CD14-positive monocyte (primary cell): Measurements from ENCODE around the gene KRT23. TPM values are rescaled to one million over a fixed set of nuclear protein-coding genes. Genes with fewer than 3 reads are reported as not detected.

Source experiments
- DNase-seq, 3 donors: peaks; one replicate each; pipeline ENCODE4 v3.0.0-alpha.2; 2011 to 2022
- H2AFZ ChIP-seq: 2 replicates; pipeline ENCODE4 v1.6.0; 2012; ENCODE audit warnings: mild to moderate bottlenecking, low read depth, low read length, inconsistent platforms; ENCODE audit not compliant: insufficient read depth, poor library complexity, severe bottlenecking
- H3K27ac ChIP-seq, 2 donors: 1 replicate in 1 of 2; 2 replicates in 1 of 2; pipeline ENCODE4 v1.5.1; 2012 to 2013; ENCODE audit warnings: low read length in 2 of 2, control low read depth in 1 of 2, inconsistent platforms in 1 of 2, low read depth in 1 of 2, mild to moderate bottlenecking in 1 of 2
- H3K27me3 ChIP-seq, 2 donors: one replicate each; pipeline versions ENCODE4 v1.6.0 to v1.6.1; 2011 to 2013; ENCODE audit warnings: low read length in 2 of 2; ENCODE audit not compliant: control insufficient read depth in 2 of 2, insufficient read depth in 2 of 2
- H3K36me3 ChIP-seq, 2 donors: replicated peaks in 1 of 2; 1 replicate in 1 of 2; 2 replicates in 1 of 2; pipeline versions ENCODE4 v1.5.1 to v1.6.1; 2012 to 2013; ENCODE audit warnings: low read length in 2 of 2, control low read depth in 1 of 2, inconsistent platforms in 1 of 2, mild to moderate bottlenecking in 1 of 2; ENCODE audit not compliant: insufficient read depth in 2 of 2, control insufficient read depth in 1 of 2
- H3K4me1 ChIP-seq, 2 donors: 1 replicate in 1 of 2; 2 replicates in 1 of 2; pipeline versions ENCODE4 v1.5.1 to v1.6.1; 2012 to 2013; ENCODE audit warnings: low read length in 2 of 2, control low read depth in 1 of 2, inconsistent platforms in 1 of 2, mild to moderate bottlenecking in 1 of 2, moderate library complexity in 1 of 2; ENCODE audit not compliant: insufficient read depth in 2 of 2, control insufficient read depth in 1 of 2
- H3K4me2 ChIP-seq: replicated peaks from 2 replicates; pipeline ENCODE3; 2012; ENCODE audit warnings: low read length, moderate library complexity, mild to moderate bottlenecking; ENCODE audit not compliant: poor library complexity, severe bottlenecking; ENCODE audit errors: extremely low read depth
- H3K4me3 ChIP-seq, 3 experiments: fragments of 200-600 bp in 1 of 3; sonication (generic) in 1 of 3; replicated peaks in 1 of 3; 1 replicate in 2 of 3; 2 replicates in 1 of 3; pipeline ENCODE4 v1.5.1; 2011 to 2013; ENCODE audit warnings: low read length in 3 of 3, mild to moderate bottlenecking in 3 of 3, control low read depth in 2 of 3, low read depth in 2 of 3, inconsistent platforms in 1 of 3, moderate library complexity in 1 of 3
- H3K79me2 ChIP-seq: 2 replicates; pipeline ENCODE4 v1.6.0; 2012; ENCODE audit warnings: mild to moderate bottlenecking, control low read depth, inconsistent platforms, low read length, moderate library complexity; ENCODE audit not compliant: insufficient read depth
- H3K9ac ChIP-seq: 2 replicates; pipeline ENCODE4 v1.6.0; 2017; ENCODE audit warnings: low read length, mild to moderate bottlenecking; ENCODE audit not compliant: insufficient read depth, poor library complexity, severe bottlenecking
- H3K9me3 ChIP-seq, 2 donors: replicated peaks in 1 of 2; 1 replicate in 1 of 2; 2 replicates in 1 of 2; pipeline versions ENCODE4 v1.5.1 to v1.6.1; 2012 to 2013; ENCODE audit warnings: low read length in 2 of 2, control low read depth in 1 of 2; ENCODE audit not compliant: control insufficient read depth in 1 of 2, insufficient read depth in 1 of 2
- H4K20me1 ChIP-seq: 2 replicates; pipeline ENCODE4 v1.6.0; 2012; ENCODE audit warnings: mild to moderate bottlenecking, low read length, control low read depth, moderate library complexity; ENCODE audit not compliant: insufficient read depth
- H3K27ac Mint-ChIP-seq, 7 donors: one replicate each; pipeline ENCODE4 v1.8.0; 2020; ENCODE audit warnings: mild to moderate bottlenecking in 7 of 7, mixed read lengths in 7 of 7, moderate library complexity in 6 of 7, inconsistent platforms in 2 of 7
- H3K27me3 Mint-ChIP-seq, 3 donors: one replicate each; pipeline ENCODE4 v1.8.0; 2021 to 2022; ENCODE audit warnings: low read depth in 3 of 3, mild to moderate bottlenecking in 3 of 3, mixed read lengths in 3 of 3, moderate library complexity in 3 of 3, inconsistent platforms in 1 of 3
- H3K36me3 Mint-ChIP-seq, 2 donors: one replicate each; pipeline ENCODE4 v1.8.0; 2020; ENCODE audit warnings: mixed read lengths in 2 of 2, inconsistent platforms in 1 of 2, mild to moderate bottlenecking in 1 of 2
- H3K4me1 Mint-ChIP-seq: one replicate; pipeline ENCODE4 v1.8.0; 2020; ENCODE audit warnings: mild to moderate bottlenecking, mixed read lengths
- H3K4me3 Mint-ChIP-seq, 2 donors: one replicate each; pipeline ENCODE4 v1.8.0; 2020; ENCODE audit warnings: mild to moderate bottlenecking in 2 of 2, mixed read lengths in 2 of 2, moderate library complexity in 1 of 2
- H3K9me3 Mint-ChIP-seq, 7 donors: one replicate each; pipeline ENCODE4 v1.8.0; 2020 to 2022; ENCODE audit warnings: mixed read lengths in 7 of 7, mild to moderate bottlenecking in 6 of 7, moderate library complexity in 6 of 7, inconsistent platforms in 2 of 7
- CTCF ChIP-seq: fragments of 200-600 bp; IDR thresholded peaks from one replicate; pipeline ENCODE4 v1.8.0; 2022; ENCODE audit warnings: antibody characterized with exemption, mild to moderate bottlenecking
- WGBS: methylation state at CpG from one replicate; pipeline ENCODE4 v1.1.5; 2013; ENCODE audit warnings: missing lambda C conversion rate; ENCODE audit not compliant: insufficient coverage; 5-methylcytosine and 5-hydroxymethylcytosine counted together
- intact Hi-C, 2 donors: fragments of 100-400 bp; cut with micrococcal nuclease; formaldehyde crosslinking; loops; one replicate each; pipeline versions ENCODE4 v1.15.0 to v1.15.1; 2023
- polyA plus RNA-seq, 3 donors: library from polyadenylated mRNA; depleted of rRNA in 1 of 3; unstranded in 2 of 3; stranded (reverse) in 1 of 3; fragments of 300-500 nt in 2 of 3; fragments of >200 nt in 1 of 3; fragmentation: Illumina TruSeq in 2 of 3; gene quantifications; 1 replicate in 2 of 3; 2 replicates in 1 of 3; pipeline ENCODE4 v1.2.3, GENCODE V29; 2012 to 2021

The KRT23 gene
- polyA plus RNA-seq, 3 donors, result 1.7 to 7.6 (median 3.6) TPM

GRCh38 chr17:40960144-40960543, 22.7 kb upstream of the KRT23 start:
- DNase-seq, result no peak
- H3K9me3 ChIP-seq, result peaks cover 4 to 5% of the 10 kb centered on the region in 2 donors
- intact Hi-C loops, result no loop called here
- TF ChIP-seq CTCF, result no peak
- H3K4me1 Mint-ChIP-seq, result peaks cover 7% of the 10 kb centered on the region
- H3K79me2 ChIP-seq, result no peaks in the 10 kb centered on the region
- no peaks in the 10 kb centered on the region for H3K36me3 Mint-ChIP-seq
- no peak overlapping the region for H2AFZ ChIP-seq
- no peak overlapping the region for H3K9ac ChIP-seq
- no peaks in the 10 kb centered on the region for H4K20me1 ChIP-seq
- H3K9me3 Mint-ChIP-seq, result peaks cover 0 to 8% (median 4%) of the 10 kb centered on the region in 7 donors
- no peaks in the 10 kb centered on the region for H3K4me1 ChIP-seq
- H3K4me3 Mint-ChIP-seq, result no peak overlapping the region
- H3K27ac ChIP-seq, result no peak overlapping the region
- no peak overlapping the region for H3K27ac Mint-ChIP-seq
- WGBS, result 94% methylated on average over 7 of the region's 10 CpGs
- H3K27me3 Mint-ChIP-seq, result peaks cover 0 to 13% (median 6%) of the 10 kb centered on the region in 3 donors
- no peak overlapping the region for H3K4me2 ChIP-seq
- no peak overlapping the region for H3K4me3 ChIP-seq
- peaks cover 0 to 2% of the 10 kb centered on the region in 2 donors for H3K27me3 ChIP-seq
- no peaks in the 10 kb centered on the region for H3K36me3 ChIP-seq

GRCh38 chr17:40958086-40958953, 20.9 kb upstream of the KRT23 start:
- Mint-ChIP-seq H3K9me3 (peaks cover 0 to 4% (median 2%) of the 10 kb centered on the region in 7 donors), H3K36me3 (no peaks in the 10 kb centered on the region), H3K4me3 (no peak overlapping the region), H3K4me1 (peaks cover 7% of the 10 kb centered on the region), H3K27ac (no peak overlapping the region), H3K27me3 (peaks cover 5 to 13% (median 13%) of the 10 kb centered on the region in 3 donors)
- no peaks in the 10 kb centered on the region for H4K20me1 ChIP-seq
- no peak overlapping the region for H3K27ac ChIP-seq
- H3K79me2 ChIP-seq, result no peaks in the 10 kb centered on the region
- no peak for DNase-seq
- H3K4me3 ChIP-seq, result no peak overlapping the region
- no peak overlapping the region for H3K4me2 ChIP-seq
- no peak overlapping the region for H2AFZ ChIP-seq
- TF ChIP-seq CTCF, result no peak
- H3K9me3 ChIP-seq, result peaks cover 2 to 3% of the 10 kb centered on the region in 2 donors
- peaks cover 0 to 2% of the 10 kb centered on the region in 2 donors for H3K27me3 ChIP-seq
- H3K4me1 ChIP-seq, result no peaks in the 10 kb centered on the region
- H3K36me3 ChIP-seq, result no peaks in the 10 kb centered on the region
- H3K9ac ChIP-seq, result no peak overlapping the region
- intact Hi-C loops, result no loop called here
- 100% methylated on average over 4 of the region's 12 CpGs for WGBS
